ENCODE data around the gene MIA.
"Not testable (repeated sequence)": the region's sequence is repeated elsewhere in the genome, so short reads cannot be mapped to it uniquely, and the experiment has no call there.

MIA gene

DNA sequence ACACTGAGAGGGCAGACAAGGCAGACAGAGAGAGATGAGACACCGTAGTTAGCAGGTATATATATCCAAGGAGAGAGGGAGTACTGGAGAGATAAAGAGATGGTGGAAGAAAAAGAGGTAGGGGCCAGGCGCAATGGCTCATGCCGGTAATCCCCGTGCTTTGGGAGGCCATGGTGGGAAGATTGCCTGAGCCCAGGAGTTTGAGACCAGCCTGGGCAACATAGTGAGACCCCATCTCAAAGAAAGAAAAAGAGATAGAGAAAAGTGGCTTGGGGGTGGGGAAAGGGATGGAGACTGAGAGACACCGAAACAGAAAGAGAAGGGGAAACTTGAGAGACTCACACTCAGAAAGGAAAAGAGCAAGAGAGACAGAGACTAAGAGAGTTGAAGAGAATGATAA, 5.3 kb downstream of the MIA start:
- DNase-seq (ENCODE audit: low read depth in 2 of 2), result no peak

DNA sequence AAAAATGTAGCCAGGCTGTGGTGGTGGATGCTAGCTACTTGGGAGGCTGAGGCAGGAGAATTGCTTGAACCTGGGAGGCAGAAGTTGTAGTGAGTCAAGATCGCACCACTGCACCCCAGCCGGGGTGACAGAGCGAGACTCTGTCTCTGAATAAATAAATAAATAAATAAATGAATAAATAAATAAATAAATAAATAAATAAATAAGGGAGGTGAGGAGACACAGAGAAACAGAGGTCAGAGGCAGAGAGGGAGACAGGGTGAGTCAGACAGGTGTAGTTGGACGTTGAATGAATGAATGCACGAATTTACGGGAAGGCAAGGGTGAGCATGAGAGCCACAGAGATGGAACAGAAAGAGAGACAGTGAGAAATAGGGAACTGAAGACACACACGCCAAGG, 5.8 kb downstream of the MIA start:
- TF ChIP-seq, protein P1, sequence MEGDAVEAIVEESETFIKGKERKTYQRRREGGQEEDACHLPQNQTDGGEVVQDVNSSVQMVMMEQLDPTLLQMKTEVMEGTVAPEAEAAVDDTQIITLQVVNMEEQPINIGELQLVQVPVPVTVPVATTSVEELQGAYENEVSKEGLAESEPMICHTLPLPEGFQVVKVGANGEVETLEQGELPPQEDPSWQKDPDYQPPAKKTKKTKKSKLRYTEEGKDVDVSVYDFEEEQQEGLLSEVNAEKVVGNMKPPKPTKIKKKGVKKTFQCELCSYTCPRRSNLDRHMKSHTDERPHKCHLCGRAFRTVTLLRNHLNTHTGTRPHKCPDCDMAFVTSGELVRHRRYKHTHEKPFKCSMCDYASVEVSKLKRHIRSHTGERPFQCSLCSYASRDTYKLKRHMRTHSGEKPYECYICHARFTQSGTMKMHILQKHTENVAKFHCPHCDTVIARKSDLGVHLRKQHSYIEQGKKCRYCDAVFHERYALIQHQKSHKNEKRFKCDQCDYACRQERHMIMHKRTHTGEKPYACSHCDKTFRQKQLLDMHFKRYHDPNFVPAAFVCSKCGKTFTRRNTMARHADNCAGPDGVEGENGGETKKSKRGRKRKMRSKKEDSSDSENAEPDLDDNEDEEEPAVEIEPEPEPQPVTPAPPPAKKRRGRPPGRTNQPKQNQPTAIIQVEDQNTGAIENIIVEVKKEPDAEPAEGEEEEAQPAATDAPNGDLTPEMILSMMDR (IDR thresholded peaks at IDR 0.05; ENCODE audit: low read depth, low read length), result no peak
- DNase-seq (ENCODE audit: low read depth in 2 of 2), result no peak

More for the DNA sequence above, 5.3 kb downstream of the MIA start:
- H3K4me3 ChIP-seq (replicated peaks in 1 of 2; ENCODE audit: low read depth in 2 of 2, low read length in 2 of 2), result no peak overlapping the region
- TF ChIP-seq, protein P1 (IDR thresholded peaks at IDR 0.05; ENCODE audit: low read depth, low read length), result no peak

DNA sequence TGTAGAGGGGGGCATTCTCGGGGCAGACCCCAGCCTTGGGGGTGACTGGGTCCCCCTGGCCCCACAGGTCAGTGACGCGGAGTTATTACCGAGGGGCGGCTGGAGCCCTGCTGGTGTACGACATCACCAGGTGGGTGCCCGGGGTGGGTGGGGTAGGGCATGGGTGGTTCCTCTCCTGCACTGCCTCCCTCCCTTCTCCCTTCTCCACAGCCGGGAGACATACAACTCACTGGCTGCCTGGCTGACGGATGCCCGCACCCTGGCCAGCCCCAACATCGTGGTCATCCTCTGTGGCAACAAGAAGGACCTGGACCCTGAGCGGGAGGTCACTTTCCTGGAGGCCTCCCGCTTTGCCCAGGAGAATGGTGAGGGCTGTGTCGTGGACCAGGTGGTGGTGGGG, 8.4 kb downstream of the MIA start:
- no peak for DNase-seq (ENCODE audit: low read depth in 2 of 2)
- H3K4me3 ChIP-seq (replicated peaks in 1 of 2; ENCODE audit: low read depth in 2 of 2, low read length in 2 of 2), result no peak overlapping the region
- TF ChIP-seq, protein P1 (IDR thresholded peaks at IDR 0.05; ENCODE audit: low read depth, low read length), result no peak

More for the DNA sequence above, 5.8 kb downstream of the MIA start:
- no peak overlapping the region for H3K4me3 ChIP-seq (replicated peaks in 1 of 2; ENCODE audit: low read depth in 2 of 2, low read length in 2 of 2)

DNA sequence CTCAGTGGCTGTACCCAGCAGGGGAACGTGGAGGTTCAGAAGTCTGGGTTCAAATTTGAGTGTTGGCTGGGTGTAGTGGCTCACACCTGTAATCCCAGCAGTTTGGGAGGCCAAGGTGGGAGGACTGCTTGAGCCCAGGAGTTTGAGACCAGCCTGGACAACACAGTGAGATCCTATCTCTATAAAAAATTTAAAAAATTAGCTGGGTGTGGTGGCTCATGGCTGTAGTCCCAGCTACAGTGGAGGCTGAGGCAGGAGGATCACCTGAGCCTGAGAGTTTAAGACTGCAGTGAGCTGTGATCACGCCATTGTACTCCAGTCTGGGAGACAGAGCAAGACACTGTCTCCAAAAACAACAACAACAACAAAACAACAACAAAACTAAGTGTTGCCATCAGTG, 8.8 kb downstream of the MIA start:
- H3K4me3 ChIP-seq (replicated peaks in 1 of 2; ENCODE audit: low read depth in 2 of 2, low read length in 2 of 2); DNase-seq (ENCODE audit: low read depth in 2 of 2): not testable (repeated sequence)

DNA sequence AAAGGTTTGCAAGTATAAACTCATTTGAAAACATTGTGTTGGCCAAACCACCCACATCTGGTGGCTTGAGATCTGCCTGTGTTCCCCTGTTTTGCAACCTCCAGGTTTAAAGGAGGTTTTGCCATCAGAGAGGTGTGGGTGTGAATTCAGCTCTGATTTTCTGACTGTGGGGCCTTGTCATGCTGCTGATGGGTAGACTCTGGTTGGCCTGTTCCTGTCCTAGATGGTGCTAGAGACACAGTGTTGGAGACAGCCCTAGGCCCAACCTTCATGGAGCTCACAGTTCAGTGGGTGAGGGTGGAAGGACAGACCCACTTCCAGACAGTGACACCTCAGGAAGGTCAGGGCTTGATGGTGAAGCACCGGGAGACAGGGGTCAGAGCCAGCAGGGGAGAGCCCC, 10.2 kb downstream of the MIA start:
- TF ChIP-seq, protein P1 (IDR thresholded peaks at IDR 0.05; ENCODE audit: low read depth, low read length), result no peak
- no peak for DNase-seq (ENCODE audit: low read depth in 2 of 2)
- no peak overlapping the region for H3K4me3 ChIP-seq (replicated peaks in 1 of 2; ENCODE audit: low read depth in 2 of 2, low read length in 2 of 2)

DNA sequence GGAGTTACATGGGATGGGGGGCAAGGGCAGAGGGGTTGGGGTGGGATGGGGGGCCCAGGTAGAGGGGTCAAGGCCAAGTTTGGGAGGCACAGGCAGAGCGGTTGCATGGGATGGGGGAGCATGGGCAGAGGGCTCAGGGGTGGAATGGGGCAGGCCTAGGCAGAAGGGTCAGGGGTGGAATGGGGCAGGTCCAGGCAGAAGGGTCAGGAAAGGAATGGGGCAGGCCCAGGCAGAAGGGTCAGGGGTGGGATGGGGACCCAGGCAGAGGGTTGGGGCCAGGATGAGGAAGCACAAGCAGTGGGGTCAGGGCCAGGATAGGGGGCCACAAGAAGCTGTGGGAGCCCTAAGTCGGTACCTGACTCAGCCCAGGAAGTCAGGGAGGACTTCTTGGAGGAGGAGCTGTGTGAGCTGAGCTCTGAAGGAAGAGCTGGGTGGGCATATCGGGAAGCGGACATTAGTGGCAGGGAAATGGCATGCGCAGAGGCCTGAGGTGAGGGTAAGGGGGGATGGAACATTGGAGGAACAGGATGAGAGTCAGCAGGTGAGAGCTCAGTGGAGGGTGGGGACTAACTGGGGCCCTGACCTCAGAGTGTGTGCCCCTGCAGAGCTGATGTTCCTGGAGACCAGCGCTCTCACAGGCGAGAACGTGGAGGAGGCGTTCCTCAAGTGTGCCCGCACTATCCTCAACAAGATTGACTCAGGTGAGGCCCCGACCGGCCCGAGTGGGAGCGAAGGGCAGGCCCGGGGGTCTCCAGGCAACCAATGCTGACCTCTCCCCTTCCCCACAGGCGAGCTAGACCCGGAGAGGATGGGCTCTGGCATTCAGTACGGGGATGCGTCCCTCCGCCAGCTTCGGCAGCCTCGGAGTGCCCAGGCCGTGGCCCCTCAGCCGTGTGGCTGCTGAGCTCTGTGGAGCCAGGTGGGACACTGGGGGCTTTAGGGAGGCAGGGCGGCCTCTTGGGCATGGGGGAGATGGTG, 11.0 kb downstream of the MIA start:
- no peak overlapping the region for H3K4me3 ChIP-seq (replicated peaks in 1 of 2; ENCODE audit: low read depth in 2 of 2, low read length in 2 of 2)
- TF ChIP-seq, protein P1 (IDR thresholded peaks at IDR 0.05; ENCODE audit: low read depth, low read length), result no peak
- no peak for DNase-seq (ENCODE audit: low read depth in 2 of 2)

DNA sequence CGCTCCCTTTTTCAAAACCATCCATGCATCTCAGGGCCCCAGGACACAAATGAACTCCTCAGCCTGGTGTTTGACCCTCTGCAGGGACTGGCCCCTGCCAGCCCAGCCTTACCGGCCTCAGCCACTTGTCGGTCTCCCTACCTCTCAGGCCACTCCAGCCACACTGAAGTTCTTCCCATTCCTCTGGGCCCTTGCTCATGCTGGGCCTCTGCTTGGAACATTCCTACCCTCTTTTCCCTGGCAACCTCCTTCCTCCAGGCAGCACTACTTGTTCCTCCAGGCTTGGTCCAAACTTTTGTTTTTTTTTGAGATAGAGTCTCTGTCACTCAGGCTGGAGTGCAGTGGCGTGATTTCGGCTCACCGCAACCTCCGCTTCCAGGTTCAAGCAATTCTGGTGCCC, 16.0 kb downstream of the MIA start:
- no peak for DNase-seq (ENCODE audit: low read depth in 2 of 2)
- TF ChIP-seq, protein P1 (IDR thresholded peaks at IDR 0.05; ENCODE audit: low read depth, low read length), result no peak
- no peak overlapping the region for H3K4me3 ChIP-seq (replicated peaks in 1 of 2; ENCODE audit: low read depth in 2 of 2, low read length in 2 of 2)

Data from cardiac fibroblast (primary cell).